Fibroblast of skin of right quadriceps (primary cell): ENCODE results near the gene TRIOBP.

Experiments used
- DNase-seq: peaks from one replicate; pipeline ENCODE4 v3.0.0-alpha.2; 2013

The TRIOBP gene

GRCh38 chr22:37807410-37808293, 110.8 kb downstream of the TRIOBP start, which contains the start of gene GCAT:
Gene GCAT (plus strand): TSS chr22:37807934. CDS start chr22:37807968, 34 bp downstream.
- DNase-seq, result peak; percentile 97

- DNase-seq, result peak; percentile 44
Observed at GRCh38 chr22:37808294-37808657, 111.4 kb downstream of the TRIOBP start.

GRCh38 chr22:37809672-37810333, 113.0 kb downstream of the TRIOBP start:
- DNase-seq, result no peak

- DNase-seq, result no peak
Observed at GRCh38 chr22:37811867-37812266, 115.0 kb downstream of the TRIOBP start.

- DNase-seq, result no peak
Observed at GRCh38 chr22:37812869-37813678, 116.2 kb downstream of the TRIOBP start.

GRCh38 chr22:37815593-37815992, 118.7 kb downstream of the TRIOBP start:
- DNase-seq, result no peak

GRCh38 chr22:37816543-37817180, 119.8 kb downstream of the TRIOBP start:
- no peak for DNase-seq

GRCh38 chr22:37817705-37818408, 121.0 kb downstream of the TRIOBP start:
- DNase-seq, result peak; percentile 71

GRCh38 chr22:37818409-37819104, 121.7 kb downstream of the TRIOBP start:
- peak; percentile 44 for DNase-seq

- DNase-seq, result no peak
Observed at GRCh38 chr22:37819105-37819433, 122.2 kb downstream of the TRIOBP start.

- no peak for DNase-seq
Observed at GRCh38 chr22:37820350-37820749, 123.5 kb downstream of the TRIOBP start.

- no peak for DNase-seq
Observed at GRCh38 chr22:37822079-37822833, 125.4 kb downstream of the TRIOBP start.

GRCh38 chr22:37823134-37823985, 126.5 kb downstream of the TRIOBP start, which contains the start of gene GALR3:
Gene GALR3 (plus strand): TSS chr22:37823382. CDS start chr22:37823407, 25 bp downstream.
- no peak for DNase-seq

- no peak for DNase-seq
Observed at GRCh38 chr22:37824674-37825641, 128.1 kb downstream of the TRIOBP start.
